HG03354 (cell line): ENCODE results near the gene PPP1R10.

Experiments
- ATAC-seq: cut with Tn5 transposase; IDR thresholded peaks from one replicate; pipeline ENCODE4 v1.9.1; 2021; ENCODE audit warnings: mild to moderate bottlenecking; ENCODE audit not compliant: unreplicated experiment, poor library complexity, severe bottlenecking

Gene PPP1R10

DNA sequence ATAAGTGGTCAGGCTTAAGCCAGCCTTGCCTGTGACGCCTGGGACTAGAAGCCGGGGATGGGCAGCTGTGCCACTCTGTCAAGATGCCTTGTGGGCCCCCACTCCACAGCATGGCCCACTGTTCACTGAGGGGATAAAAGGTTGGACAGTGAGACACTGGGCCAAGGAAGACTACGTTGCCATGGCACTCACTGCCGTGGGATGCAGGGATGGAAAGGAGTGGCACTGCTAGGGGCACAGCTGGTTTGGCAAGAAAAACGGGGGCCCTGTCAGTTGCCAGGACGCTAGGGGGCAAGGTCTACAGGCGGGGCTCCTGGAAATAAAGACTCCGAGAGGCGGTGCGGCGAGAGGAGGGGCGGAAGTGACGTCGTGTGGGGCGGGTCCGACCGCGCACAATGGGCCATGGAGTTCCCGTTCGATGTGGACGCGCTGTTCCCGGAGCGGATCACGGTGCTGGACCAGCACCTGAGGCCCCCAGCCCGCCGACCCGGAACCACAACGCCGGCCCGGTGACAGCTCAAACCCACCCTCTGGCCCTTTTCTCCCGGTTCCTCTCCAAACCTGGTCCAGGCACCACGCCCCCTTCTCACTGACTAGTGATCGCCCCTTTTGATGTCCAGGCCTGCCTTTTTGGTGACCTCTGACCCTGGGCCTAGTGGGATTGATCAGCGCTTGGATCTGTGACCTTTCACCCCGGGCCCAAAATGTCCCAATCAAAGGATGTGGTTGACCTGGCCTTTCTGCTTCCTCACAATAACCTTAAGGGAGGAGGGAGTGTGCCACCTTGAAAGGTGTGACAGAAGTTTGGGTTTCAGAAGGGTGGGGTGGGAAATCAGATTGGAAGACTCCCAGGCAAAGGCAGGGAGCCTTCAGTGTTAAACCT, 9.7 kb upstream of the PPP1R10 start, which contains the start of gene ATAT1:
TSS of gene ATAT1 (plus strand) at position 391 of the 883 bp plus-strand sequence.
- ATAC-seq, result peak; percentile 93

DNA sequence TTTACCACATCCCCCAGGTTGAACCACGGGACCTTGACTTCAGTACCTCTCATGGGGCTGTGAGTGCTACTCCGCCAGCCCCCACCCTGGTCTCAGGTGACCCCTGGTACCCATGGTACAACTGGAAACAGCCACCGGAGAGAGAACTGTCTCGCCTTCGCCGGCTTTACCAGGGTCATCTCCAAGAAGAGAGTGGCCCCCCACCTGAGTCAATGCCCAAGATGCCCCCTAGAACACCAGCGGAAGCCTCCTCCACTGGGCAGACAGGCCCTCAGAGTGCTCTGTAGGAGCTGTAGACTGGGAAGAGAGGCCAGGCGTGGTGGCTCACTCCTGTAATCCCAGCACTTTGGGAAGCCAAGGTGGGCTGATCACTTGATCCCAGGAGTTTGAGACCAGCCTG, 8.5 kb upstream of the PPP1R10 start:
- ATAC-seq, result no peak

GRCh38 chr6:30619561-30619960, 2.5 kb upstream of the PPP1R10 start:
- no peak for ATAC-seq

GRCh38 chr6:30618270-30618797, 1.3 kb upstream of the PPP1R10 start:
- ATAC-seq, result no peak

DNA sequence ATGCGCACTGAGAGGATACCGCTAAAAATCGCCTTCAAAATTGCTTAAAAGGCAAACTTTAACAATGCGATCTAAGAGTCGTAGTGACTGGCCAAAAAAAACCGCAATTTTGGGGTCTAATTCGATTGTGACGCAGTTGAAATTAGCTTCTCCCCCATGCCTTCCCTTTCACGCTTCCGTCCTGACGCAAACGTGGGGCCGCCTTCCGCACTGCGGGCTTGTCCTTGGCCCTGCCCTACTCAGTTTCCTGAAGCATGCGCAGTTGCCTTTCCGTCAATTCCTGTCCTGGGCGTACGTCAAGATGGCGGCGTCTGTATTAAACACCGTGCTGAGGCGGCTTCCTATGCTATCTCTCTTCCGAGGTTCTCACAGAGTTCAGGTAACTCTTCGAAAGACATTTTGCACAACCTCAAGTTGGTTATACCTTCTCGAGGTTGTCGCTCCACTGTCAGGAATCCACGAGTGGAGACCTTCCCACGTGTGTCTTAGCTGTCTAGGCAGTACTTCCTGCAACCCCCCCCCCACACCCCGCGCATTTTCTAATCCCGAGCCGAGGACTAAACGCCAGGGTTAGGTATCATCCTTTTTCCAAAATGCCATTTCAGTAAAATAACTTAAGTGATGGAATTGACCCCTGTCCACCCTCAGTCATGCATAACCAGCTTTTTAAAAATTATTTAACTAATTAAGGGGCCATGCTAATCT, 674 bp upstream of the PPP1R10 start, which contains the start of gene MRPS18B:
TSS of gene MRPS18B (plus strand) at position 276 of the 705 bp plus-strand sequence. CDS start at position 302, 26 bp downstream.
- peak; percentile 76 for ATAC-seq

- no peak for ATAC-seq
These were observed 859 bp downstream of the PPP1R10 start for GRCh38 chr6:30615958-30616810.

- ATAC-seq, result no peak
These were observed 1.7 kb downstream of the PPP1R10 start for GRCh38 chr6:30615219-30615957.

GRCh38 chr6:30614843-30615218, 2.2 kb downstream of the PPP1R10 start:
- peak; percentile 47 for ATAC-seq

DNA sequence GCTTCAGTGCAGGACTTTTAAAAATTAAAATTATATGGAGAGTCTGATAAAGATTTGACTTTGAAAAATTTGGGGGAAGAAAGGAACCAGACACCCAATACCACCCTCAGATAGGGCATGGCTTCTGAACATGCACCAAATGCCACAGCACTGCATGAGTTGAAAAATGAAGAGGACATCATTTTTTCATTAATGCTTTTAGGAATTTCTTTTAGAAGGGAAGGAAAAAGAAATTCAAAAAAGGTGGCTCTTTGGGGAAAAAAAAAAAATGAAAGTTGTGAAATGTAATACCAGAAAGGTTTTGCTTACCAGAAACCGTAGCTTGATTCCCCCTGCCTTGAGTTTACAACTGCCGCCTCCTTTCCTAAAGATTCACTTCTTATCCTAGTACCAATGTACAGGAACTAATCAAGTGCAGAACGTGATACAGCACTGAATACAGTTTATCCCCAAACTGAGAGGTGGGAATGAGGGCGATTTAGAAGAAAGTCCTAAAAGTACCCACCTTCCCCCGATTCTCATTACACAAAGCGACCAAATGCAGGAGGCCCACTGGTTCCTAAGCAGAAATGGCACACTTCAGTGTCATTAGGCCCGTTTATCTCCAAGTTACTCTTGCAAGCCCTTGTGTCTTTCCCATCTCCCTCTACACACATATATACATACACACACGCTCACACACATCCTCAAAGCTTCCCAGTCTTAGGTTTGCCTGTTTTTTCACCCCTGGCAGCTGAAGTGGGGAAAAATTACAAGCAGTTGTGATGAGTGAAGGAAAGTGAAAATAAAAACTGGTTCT, 2.8 kb downstream of the PPP1R10 start:
- no peak for ATAC-seq

GRCh38 chr6:30613251-30614043, 3.6 kb downstream of the PPP1R10 start:
- no peak for ATAC-seq

DNA sequence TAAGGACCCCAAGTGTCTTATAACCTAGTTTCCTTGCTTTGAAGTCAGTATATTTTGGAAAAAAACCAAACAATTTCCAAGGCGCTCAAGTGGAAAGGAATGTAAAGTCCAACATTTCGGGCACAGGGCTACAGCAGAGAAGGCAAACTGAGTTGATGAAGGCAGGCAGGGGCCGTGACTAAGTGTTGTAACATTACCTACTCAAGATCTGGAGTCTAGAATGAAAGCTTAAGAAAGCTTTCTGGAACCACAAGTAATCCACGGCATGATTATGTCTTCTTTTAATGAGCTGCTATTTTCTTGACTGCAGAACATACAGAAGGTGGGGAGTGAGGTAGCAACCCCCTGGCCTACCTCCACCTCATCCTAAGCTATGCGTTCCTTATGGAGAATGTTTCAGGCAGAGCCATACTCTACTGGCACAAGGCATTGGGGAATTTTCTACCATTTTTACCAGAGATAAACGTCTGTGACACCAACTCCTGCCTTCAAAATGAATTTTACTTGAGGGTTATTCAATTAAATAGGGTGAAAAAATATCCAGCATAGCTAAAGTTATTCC, 4.3 kb downstream of the PPP1R10 start:
- no peak for ATAC-seq

DNA sequence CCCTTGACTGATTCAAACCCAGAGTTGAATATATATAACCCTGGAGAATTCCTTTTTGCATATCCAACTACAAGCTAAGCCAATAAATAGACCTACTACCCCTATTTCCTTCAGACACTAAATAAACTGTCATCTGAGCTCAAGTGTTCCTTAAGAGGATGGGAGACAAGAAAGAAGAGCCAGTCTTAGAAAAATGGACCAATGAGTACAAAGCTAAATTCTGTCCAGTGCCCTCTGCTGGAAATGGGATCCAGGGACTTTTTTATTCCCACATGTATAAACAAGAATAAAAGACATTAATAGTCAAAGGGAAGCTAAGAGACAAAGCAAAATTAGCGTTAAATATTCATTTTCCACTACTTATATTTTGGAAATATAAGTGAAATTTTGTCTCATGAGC, 4.8 kb downstream of the PPP1R10 start:
- no peak for ATAC-seq

DNA sequence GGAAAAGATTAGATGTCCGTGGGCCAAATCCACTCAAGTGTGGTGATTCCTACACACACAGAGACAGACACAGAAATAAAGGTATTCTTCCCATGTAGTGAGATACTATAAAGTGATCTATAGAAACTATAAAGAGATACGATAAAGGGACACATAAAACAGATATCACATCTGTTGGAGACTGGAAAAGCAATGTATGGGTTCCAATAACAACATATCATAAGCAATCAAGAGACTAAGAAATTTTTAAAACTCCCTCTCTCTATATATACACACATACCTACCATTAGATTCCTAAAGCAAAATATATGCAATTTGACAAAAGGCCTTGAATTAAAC, 5.2 kb downstream of the PPP1R10 start:
- ATAC-seq, result no peak

GRCh38 chr6:30611150-30611855, 5.7 kb downstream of the PPP1R10 start:
- ATAC-seq, result no peak

GRCh38 chr6:30610065-30610464, 7.0 kb downstream of the PPP1R10 start:
- ATAC-seq, result no peak

- ATAC-seq, result no peak
These were observed 13.1 kb downstream of the PPP1R10 start for GRCh38 chr6:30603961-30604360.
